Measurements from ENCODE around the gene BNC2. TPM values are rescaled to one million over a fixed set of nuclear protein-coding genes. Genes with fewer than 3 reads are reported as not detected.

BNC2 gene
- total RNA-seq, 1 donor from 2014 or later, result 15.2 TPM

GRCh38 chr9:16730162-16730561 lies 140.3 kb downstream of the BNC2 start:
- TF ChIP-seq CTCF (IDR thresholded peaks at IDR 0.05; ENCODE audit: partially characterized antibody, unreplicated experiment), result no peak
- peak overlapping the region; percentile 89 for H3K27ac Mint-ChIP-seq (ENCODE audit: unreplicated experiment)

GRCh38 chr9:16729651-16730050 lies 140.8 kb downstream of the BNC2 start:
- Mint-ChIP-seq H3K4me3 (ENCODE audit: unreplicated experiment) (peak overlapping the region; percentile 79), H3K27me3 (ENCODE audit: unreplicated experiment) (peaks cover 2% of the 10 kb centered on the region), H3K36me3 (ENCODE audit: unreplicated experiment) (no peaks in the 10 kb centered on the region), H3K4me1 (ENCODE audit: low read depth, unreplicated experiment) (peaks cover 76% of the 10 kb centered on the region), H3K9me3 (ENCODE audit: unreplicated experiment) (peaks cover 2% of the 10 kb centered on the region), H3K27ac (ENCODE audit: unreplicated experiment) (peak overlapping the region; percentile 89)
- DNase-seq, result no peak
- no peak for TF ChIP-seq CTCF (IDR thresholded peaks at IDR 0.05; ENCODE audit: partially characterized antibody, unreplicated experiment)

More at GRCh38 chr9:16730162-16730561, 140.3 kb downstream of the BNC2 start:
- Mint-ChIP-seq H3K4me3 (ENCODE audit: unreplicated experiment) (peak overlapping the region; percentile 79), H3K9me3 (ENCODE audit: unreplicated experiment) (peaks cover 2% of the 10 kb centered on the region), H3K4me1 (ENCODE audit: low read depth, unreplicated experiment) (peaks cover 74% of the 10 kb centered on the region), H3K27me3 (ENCODE audit: unreplicated experiment) (peaks cover 2% of the 10 kb centered on the region), H3K36me3 (ENCODE audit: unreplicated experiment) (no peaks in the 10 kb centered on the region)
- peak; percentile 35 for DNase-seq

- peaks cover 2% of the 10 kb centered on the region for H3K27me3 Mint-ChIP-seq (ENCODE audit: unreplicated experiment)
- no peak for TF ChIP-seq CTCF (IDR thresholded peaks at IDR 0.05; ENCODE audit: partially characterized antibody, unreplicated experiment)
- no peaks in the 10 kb centered on the region for H3K36me3 Mint-ChIP-seq (ENCODE audit: unreplicated experiment)
- peaks cover 65% of the 10 kb centered on the region for H3K4me1 Mint-ChIP-seq (ENCODE audit: low read depth, unreplicated experiment)
- H3K4me3 Mint-ChIP-seq (ENCODE audit: unreplicated experiment), result peak overlapping the region; percentile 88
- H3K9me3 Mint-ChIP-seq (ENCODE audit: unreplicated experiment), result peaks cover 2% of the 10 kb centered on the region
- H3K27ac Mint-ChIP-seq (ENCODE audit: unreplicated experiment), result no peak overlapping the region
- no peak for DNase-seq
Observed at GRCh38 chr9:16728137-16728508, 142.3 kb downstream of the BNC2 start.

GRCh38 chr9:16727452-16728136 lies 142.9 kb downstream of the BNC2 start:
- peaks cover 2% of the 10 kb centered on the region for H3K27me3 Mint-ChIP-seq (ENCODE audit: unreplicated experiment)
- peaks cover 60% of the 10 kb centered on the region for H3K4me1 Mint-ChIP-seq (ENCODE audit: low read depth, unreplicated experiment)
- TF ChIP-seq CTCF (IDR thresholded peaks at IDR 0.05; ENCODE audit: partially characterized antibody, unreplicated experiment), result no peak
- DNase-seq, result no peak
- peak overlapping the region; percentile 28 for H3K27ac Mint-ChIP-seq (ENCODE audit: unreplicated experiment)
- H3K4me3 Mint-ChIP-seq (ENCODE audit: unreplicated experiment), result peak overlapping the region; percentile 88
- H3K36me3 Mint-ChIP-seq (ENCODE audit: unreplicated experiment), result no peaks in the 10 kb centered on the region
- H3K9me3 Mint-ChIP-seq (ENCODE audit: unreplicated experiment), result peaks cover 2% of the 10 kb centered on the region

GRCh38 chr9:16726718-16727451 lies 143.6 kb downstream of the BNC2 start:
- peak overlapping the region; percentile 90 for H3K27ac Mint-ChIP-seq (ENCODE audit: unreplicated experiment)
- DNase-seq, result peak; percentile 80
- H3K36me3 Mint-ChIP-seq (ENCODE audit: unreplicated experiment), result no peaks in the 10 kb centered on the region
- H3K4me1 Mint-ChIP-seq (ENCODE audit: low read depth, unreplicated experiment), result peaks cover 54% of the 10 kb centered on the region
- H3K9me3 Mint-ChIP-seq (ENCODE audit: unreplicated experiment), result peaks cover 2% of the 10 kb centered on the region
- peaks cover 2% of the 10 kb centered on the region for H3K27me3 Mint-ChIP-seq (ENCODE audit: unreplicated experiment)
- no peak for TF ChIP-seq CTCF (IDR thresholded peaks at IDR 0.05; ENCODE audit: partially characterized antibody, unreplicated experiment)
- H3K4me3 Mint-ChIP-seq (ENCODE audit: unreplicated experiment), result peak overlapping the region; percentile 88
